Mononuclear cell (primary cell): ENCODE results near the gene ERCC1. TPM values are rescaled to one million over a fixed set of nuclear protein-coding genes. Genes with fewer than 3 reads are reported as not detected.
"Not testable (repeated sequence)": the region's sequence is repeated elsewhere in the genome, so short reads cannot be mapped to it uniquely, and the experiment has no call there.

Experiments used
- H3K27me3 ChIP-seq: 2 replicates; pipeline ENCODE4 v1.6.0; 2011; ENCODE audit warnings: low read length, control low read depth; ENCODE audit not compliant: insufficient read depth
- H3K4me1 ChIP-seq: 2 replicates; pipeline ENCODE4 v1.5.1; 2011; ENCODE audit warnings: mild to moderate bottlenecking, low read length, control low read depth; ENCODE audit not compliant: insufficient read depth
- H3K4me3 ChIP-seq: 2 replicates; pipeline ENCODE4 v1.5.1; 2011; ENCODE audit warnings: mild to moderate bottlenecking, low read length, moderate library complexity
- H3K9me3 ChIP-seq: 2 replicates; pipeline ENCODE4 v1.5.1; 2011; ENCODE audit warnings: low read depth, mild to moderate bottlenecking, control low read depth, low read length
- total RNA-seq: library from RNA; depleted of rRNA; stranded (reverse); fragments of >200 nt; gene quantifications from one replicate; pipeline ENCODE4 v1.2.3, GENCODE V29; 2012

Gene ERCC1
- total RNA-seq, 1 donor = 33.6 TPM

DNA sequence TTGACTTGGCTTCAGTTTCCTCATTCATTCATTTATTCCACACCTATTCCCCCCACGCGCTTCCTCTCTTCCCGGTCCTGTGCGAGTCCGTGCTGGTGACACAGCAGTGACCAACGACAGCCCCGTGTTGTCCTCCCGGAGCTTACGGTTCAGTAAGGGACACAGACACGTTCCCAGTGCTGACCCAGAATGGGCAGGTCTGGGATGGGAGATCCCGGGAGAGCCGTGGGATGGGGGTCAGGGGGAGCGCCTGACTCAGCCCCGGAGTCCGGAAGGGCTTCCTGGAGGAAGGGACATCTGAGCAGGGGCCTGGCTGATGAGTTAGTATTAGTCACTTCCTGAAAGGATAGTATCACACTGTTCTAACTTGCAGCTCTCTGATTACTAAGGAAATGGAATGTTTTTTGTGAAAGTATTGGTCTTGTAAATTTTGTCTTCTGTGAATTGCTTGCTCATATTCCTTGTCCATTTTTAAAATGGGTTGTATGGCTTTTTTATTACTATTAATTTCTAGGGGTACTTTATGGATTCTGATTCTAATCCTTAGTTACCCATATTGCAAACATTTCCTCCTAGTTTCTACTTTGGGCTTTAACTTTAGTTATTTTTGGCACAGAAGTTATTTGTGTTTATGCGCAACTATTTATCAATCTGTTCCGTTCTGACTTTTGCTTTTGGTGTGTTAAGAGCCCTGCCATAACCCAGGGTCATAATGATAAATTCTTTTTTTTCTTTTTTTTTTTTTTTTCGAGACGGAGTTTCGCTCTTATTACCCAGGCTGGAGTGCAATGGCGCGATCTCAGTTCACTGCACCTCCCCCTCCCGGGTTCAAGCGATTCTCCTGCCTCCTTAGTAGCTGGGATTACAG is 708 bp upstream of the ERCC1 start:
- H3K27me3 ChIP-seq = peaks cover 8% of the 10 kb centered on the region
- H3K4me1 ChIP-seq = peaks cover 69% of the 10 kb centered on the region
- no peaks in the 10 kb centered on the region for H3K9me3 ChIP-seq
- H3K4me3 ChIP-seq = peak overlapping the region; percentile 57

DNA sequence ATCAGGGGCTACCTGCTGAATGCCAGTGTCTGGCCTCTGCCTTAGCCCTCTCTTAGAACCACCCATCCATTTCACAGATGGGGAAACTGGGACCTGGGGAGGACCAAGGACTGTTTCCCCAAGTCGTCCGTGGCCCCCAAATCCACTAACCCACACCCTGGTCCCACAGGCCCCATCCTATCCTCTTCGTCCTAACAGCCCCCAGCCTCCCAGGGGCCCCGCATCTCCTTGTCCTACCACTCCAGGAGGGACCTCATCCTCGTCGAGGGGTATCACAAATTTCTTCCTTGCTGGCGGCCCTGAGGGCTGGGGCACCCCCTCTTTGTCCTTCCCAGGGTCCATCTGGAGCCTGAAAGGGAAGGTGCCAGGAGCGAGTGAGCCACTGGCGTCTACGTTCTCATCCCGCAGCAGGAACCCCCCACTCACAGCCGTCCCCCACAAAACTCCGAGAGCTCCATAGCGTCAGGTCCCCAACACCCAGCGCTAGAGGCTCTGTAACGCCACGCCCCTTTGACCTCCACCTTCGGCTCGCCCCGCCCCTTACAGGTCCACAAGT is 606 bp downstream of the ERCC1 start:
- Histone ChIP-seq H3K4me1 (peaks cover 74% of the 10 kb centered on the region), H3K4me3 (peak overlapping the region; percentile 57), H3K27me3 (no peaks in the 10 kb centered on the region), H3K9me3 (no peaks in the 10 kb centered on the region)

DNA sequence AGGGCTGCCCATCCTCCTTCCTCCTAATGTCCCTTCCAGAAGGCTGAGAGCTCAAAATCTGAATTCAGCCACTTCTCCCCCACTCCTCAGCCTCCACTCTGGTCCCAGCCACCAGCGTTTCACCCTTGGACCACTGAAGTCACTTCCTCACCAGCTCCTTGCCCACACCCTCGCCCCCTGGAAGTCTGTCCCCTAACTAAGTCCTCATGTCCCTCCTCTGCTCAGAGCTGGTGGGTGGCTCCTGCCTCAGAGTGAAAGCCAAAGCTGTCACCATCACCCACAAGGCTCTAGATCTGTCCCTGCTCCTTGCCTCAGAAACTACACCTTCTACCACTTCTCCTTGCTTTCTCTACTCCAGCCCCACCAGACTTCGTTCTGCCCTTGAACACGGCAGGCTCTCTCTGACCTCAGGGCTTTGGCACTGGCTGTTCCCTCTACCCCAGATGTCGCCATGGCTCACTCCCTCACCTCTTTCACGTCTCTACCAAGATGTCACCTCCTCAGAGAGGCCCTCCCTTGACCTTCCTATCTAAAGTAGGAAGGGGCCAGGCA is 1.7 kb downstream of the ERCC1 start:
- no peak overlapping the region for H3K4me3 ChIP-seq
- H3K9me3 ChIP-seq = no peaks in the 10 kb centered on the region
- H3K27me3 ChIP-seq = no peaks in the 10 kb centered on the region
- peaks cover 69% of the 10 kb centered on the region for H3K4me1 ChIP-seq

DNA sequence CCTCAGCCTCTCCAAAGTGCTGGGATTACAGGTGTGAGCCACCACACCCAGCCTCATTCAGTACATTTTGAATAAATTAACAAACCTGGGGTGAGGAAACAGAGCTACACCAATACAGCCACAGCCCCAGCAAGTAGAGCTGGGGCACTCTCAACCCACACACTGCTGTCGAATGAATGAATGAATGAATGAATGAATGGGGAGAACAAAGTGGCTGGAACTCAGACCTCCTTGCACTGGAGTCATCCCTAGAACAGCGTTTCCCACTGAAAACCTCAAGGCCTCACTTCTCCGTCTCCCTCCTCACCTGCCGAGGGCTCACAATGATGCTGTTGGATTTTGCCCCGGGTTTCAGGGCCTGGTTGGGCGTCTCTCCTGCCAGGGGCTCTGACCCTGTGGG is 2.8 kb downstream of the ERCC1 start:
- peaks cover 69% of the 10 kb centered on the region for H3K4me1 ChIP-seq
- no peaks in the 10 kb centered on the region for H3K9me3 ChIP-seq
- no peak overlapping the region for H3K4me3 ChIP-seq
- H3K27me3 ChIP-seq = no peaks in the 10 kb centered on the region

DNA sequence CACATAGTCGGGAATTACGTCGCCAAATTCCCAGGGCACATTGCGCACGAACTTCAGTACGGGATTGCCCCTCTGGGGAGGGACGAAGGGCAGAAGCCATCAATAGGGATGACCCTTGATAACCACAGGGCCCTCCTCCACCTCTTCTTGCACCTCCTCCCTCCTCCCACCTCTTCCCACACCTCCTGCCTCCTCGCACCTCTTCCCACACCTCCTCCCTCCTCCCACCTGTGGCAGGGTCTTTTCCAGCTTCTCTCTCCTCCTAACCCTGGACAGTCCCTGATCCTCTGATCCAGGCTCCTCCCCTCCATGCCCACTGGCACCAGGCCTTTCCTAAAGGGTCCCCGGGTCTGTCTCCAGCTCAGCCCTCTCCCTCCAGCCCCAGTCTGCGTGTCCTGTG is 3.4 kb downstream of the ERCC1 start:
- peaks cover 67% of the 10 kb centered on the region for H3K4me1 ChIP-seq
- no peak overlapping the region for H3K4me3 ChIP-seq
- H3K9me3 ChIP-seq = no peaks in the 10 kb centered on the region
- H3K27me3 ChIP-seq = no peaks in the 10 kb centered on the region

DNA sequence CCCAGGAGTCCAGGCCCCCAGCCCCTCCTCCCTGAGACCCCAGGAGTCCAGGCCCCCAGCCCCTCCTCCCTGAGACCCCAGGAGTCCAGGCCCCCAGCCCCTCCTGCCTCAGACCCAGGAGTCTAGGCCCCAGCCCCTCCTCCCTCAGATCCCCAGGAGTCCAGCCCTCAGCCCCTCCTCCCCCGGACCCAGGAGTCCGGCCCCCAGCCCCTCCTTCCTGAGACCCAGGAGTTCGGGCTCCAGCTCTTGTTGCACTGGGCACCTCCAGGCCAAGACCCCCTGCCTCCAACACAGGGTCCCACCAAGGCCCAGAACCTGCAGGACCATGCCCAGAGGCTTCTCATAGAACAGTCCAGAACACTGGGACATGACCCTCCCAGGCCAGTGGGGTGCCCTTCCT is 3.8 kb downstream of the ERCC1 start:
- no peaks in the 10 kb centered on the region for H3K9me3 ChIP-seq
- no peak overlapping the region for H3K4me3 ChIP-seq
- peaks cover 63% of the 10 kb centered on the region for H3K4me1 ChIP-seq
- no peaks in the 10 kb centered on the region for H3K27me3 ChIP-seq

DNA sequence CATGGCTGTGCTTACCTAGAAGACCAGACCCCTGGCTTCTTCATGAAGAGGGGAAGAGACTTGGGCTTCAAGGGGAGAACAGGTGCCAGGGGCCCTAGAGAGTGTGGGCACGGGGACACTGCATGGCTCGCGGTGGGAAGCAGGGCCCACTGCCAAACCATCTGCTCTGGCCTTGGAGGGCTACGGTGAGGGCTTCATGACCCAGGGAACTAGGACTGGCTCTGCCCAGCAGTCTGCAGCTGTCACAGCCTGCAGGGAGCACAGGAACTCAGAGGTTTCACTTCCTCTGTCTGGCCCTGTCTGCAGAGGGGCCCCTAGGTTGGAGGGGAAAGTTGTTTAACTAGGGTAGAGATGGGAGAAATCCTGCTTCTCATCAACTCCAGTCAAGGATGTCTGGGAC is 4.3 kb downstream of the ERCC1 start:
- Histone ChIP-seq H3K27me3 (no peaks in the 10 kb centered on the region), H3K4me1 (peaks cover 58% of the 10 kb centered on the region), H3K9me3 (no peaks in the 10 kb centered on the region), H3K4me3 (no peak overlapping the region)

DNA sequence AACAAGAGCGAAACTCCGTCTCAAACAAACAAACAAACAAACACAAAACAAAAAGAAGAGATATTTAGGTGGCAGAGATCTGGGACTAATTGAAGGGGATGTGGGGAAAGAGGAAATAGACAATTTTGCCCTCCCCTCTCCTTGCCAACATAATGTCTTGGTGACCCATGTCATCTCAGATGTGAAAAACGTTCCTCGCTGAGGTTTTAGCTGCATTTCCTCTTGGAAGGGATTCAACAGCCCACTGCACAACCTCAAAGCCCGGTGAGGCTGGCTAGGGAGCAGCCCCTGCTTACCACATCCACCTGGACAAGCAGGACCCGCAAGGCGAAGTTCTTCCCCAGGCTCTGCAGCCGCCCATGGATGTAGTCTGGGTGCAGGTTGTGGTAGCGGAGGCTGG is 4.9 kb downstream of the ERCC1 start:
- peaks cover 52% of the 10 kb centered on the region for H3K4me1 ChIP-seq
- H3K9me3 ChIP-seq = no peaks in the 10 kb centered on the region
- no peaks in the 10 kb centered on the region for H3K27me3 ChIP-seq
- H3K4me3 ChIP-seq = no peak overlapping the region

DNA sequence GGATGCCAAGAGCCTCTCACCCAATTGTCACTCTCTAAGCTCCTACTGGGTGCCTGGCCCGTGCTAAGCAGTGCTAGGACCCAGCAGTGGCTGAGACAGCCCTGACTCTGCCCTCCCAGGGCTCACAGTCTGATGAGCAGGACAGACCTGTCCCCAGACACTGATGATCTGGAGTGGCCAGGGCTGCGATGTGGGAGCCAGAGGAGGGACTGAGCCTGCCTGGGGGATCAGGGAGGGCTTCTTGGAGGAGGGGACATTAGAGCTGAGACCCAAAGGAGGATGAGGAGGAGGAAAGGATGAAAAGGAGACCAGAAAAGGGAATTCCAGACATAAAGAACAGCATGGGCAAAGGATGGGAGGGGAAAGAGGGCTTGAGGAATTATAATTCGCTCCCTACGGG is 6.6 kb downstream of the ERCC1 start:
- H3K4me3 ChIP-seq = no peak overlapping the region
- H3K27me3 ChIP-seq = no peaks in the 10 kb centered on the region
- H3K4me1 ChIP-seq = peaks cover 37% of the 10 kb centered on the region
- H3K9me3 ChIP-seq = no peaks in the 10 kb centered on the region

DNA sequence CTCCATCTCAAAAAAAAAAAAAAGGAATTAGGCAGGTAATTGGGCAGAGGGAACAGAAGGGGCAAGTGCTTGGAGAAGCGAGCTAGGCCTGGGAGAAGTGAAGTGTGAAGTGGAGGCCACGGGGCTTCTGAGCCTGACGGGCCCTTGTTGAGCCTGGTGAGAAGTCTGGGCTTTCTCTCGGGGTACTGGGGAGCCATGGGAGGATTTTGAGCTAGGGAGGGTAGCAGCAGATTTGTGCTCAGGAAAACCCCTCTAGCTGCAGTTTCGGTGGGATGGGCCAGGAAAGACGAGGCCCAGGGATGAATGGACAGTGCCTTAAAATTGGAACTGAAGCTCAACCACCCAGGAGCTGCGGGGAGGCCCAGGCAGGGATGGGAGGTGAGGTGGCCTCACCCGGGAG is 9.2 kb downstream of the ERCC1 start:
- Histone ChIP-seq H3K4me3 (no peak overlapping the region), H3K9me3 (no peaks in the 10 kb centered on the region), H3K4me1 (peaks cover 18% of the 10 kb centered on the region), H3K27me3 (no peaks in the 10 kb centered on the region)

DNA sequence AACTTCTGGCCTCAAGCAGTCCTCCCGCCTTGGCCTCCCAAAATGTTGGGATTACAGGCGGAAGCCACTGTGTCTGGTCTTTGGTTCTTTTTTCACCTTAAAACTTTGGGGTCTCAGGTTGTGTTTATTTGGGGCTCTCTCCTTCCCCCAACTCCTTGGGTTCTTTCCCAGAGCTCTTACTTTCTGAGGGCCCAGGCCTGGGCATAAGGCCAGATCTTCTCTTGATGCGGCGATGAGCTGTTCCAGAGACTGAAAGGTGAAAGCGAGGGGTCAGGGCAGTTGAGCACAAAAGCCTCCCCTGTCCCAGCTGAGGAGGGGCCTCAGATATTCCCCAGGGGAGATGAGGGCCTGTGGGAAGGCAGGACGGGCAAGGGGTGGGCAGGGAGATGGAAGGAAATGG is 10.2 kb downstream of the ERCC1 start:
- no peaks in the 10 kb centered on the region for H3K9me3 ChIP-seq
- peaks cover 18% of the 10 kb centered on the region for H3K4me1 ChIP-seq
- no peaks in the 10 kb centered on the region for H3K27me3 ChIP-seq
- H3K4me3 ChIP-seq = no peak overlapping the region

DNA sequence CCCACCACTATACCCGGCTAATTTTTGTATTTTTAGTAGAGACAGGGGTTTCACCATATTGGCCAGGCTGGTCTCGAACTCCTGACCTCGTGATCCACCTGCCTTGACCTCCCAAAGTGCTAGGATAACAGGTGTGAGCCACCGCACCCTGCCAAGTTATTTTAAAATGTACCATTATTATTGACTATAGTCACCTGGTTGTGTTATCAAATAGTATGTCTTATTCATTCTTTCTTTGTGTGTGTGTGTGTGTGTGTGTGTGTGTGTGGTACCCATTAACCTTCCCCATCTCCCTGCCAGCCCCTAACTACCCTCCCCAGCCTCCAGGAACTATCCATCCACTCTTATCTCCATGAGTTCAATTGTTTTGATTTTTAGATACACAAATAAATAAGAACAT is 13.4 kb downstream of the ERCC1 start:
- not testable (repeated sequence) for H3K4me3 ChIP-seq, H3K9me3 ChIP-seq, H3K27me3 ChIP-seq
- H3K4me1 ChIP-seq = peaks cover 35% of the 10 kb centered on the region

DNA sequence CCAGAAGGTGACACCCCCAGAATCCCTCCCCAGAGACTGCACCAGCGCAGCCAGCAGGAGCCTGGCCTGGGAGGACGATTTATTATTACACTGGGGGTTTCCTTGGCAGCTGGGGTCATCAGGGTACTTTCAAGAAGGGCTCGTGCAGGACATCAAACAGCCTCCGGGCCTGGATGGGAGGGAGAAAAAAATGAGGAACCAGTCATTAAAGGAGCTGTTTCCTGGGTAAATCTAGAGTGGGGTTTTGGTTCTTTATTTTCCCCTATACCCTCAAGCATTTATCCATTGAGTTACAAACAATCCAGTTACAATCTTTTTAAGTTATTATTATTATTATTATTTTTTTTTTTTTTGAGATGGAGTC is 14.2 kb downstream of the ERCC1 start:
- Histone ChIP-seq H3K9me3 (no peaks in the 10 kb centered on the region), H3K27me3 (peaks cover 8% of the 10 kb centered on the region), H3K4me1 (peaks cover 43% of the 10 kb centered on the region), H3K4me3 (no peak overlapping the region)

DNA sequence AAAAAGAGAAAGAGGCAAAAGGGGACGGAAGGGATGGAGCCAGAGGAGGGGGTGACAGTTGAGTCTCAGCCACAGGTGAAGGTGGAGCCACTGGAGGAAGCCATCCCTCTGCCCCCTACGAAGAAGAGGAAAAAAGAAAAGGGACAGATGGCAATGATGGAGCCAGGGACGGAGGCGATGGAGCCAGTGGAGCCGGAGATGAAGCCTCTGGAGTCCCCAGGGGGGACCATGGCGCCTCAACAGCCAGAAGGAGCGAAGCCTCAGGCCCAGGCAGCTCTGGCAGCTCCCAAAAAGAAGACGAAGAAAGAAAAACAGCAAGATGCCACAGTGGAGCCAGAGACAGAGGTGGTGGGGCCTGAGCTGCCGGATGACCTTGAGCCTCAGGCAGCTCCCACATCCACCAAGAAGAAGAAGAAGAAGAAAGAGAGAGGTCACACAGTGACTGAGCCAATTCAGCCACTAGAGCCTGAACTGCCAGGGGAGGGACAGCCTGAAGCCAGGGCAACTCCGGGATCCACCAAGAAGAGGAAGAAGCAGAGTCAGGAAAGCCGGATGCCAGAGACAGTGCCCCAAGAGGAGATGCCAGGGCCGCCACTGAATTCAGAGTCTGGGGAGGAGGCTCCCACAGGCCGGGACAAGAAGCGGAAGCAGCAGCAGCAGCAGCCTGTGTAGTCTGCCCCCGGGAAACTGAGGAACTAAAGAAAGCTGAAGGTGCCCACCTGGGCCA is 14.7 kb downstream of the ERCC1 start:
- Histone ChIP-seq H3K4me1 (peaks cover 48% of the 10 kb centered on the region), H3K27me3 (peaks cover 13% of the 10 kb centered on the region), H3K9me3 (no peaks in the 10 kb centered on the region), H3K4me3 (no peak overlapping the region)

DNA sequence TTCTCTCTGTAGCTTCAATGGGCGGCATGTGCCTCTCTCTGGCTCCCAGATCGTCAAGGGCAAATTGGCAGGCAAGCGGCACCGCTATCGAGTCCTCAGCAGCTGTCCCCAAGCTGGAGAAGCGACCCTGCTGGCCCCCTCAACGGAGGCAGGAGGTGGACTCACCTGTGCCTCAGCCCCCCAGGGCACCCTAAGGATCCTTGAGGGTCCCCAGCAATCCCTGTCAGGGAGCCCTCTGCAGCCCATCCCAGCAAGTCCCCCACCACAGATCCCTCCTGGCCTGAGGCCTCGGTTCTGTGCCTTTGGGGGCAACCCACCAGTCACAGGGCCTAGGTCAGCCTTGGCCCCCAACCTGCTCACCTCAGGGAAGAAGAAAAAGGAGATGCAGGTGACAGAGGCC is 15.6 kb downstream of the ERCC1 start:
- no peak overlapping the region for H3K4me3 ChIP-seq
- peaks cover 50% of the 10 kb centered on the region for H3K4me1 ChIP-seq
- peaks cover 22% of the 10 kb centered on the region for H3K27me3 ChIP-seq
- H3K9me3 ChIP-seq = no peaks in the 10 kb centered on the region
